ENCODE data around the gene PBX2. TPM values are rescaled to one million over a fixed set of nuclear protein-coding genes. Genes with fewer than 3 reads are reported as not detected.

Gene PBX2
- total RNA-seq, 1 experiment from 2014 or later, result 176 TPM

DNA sequence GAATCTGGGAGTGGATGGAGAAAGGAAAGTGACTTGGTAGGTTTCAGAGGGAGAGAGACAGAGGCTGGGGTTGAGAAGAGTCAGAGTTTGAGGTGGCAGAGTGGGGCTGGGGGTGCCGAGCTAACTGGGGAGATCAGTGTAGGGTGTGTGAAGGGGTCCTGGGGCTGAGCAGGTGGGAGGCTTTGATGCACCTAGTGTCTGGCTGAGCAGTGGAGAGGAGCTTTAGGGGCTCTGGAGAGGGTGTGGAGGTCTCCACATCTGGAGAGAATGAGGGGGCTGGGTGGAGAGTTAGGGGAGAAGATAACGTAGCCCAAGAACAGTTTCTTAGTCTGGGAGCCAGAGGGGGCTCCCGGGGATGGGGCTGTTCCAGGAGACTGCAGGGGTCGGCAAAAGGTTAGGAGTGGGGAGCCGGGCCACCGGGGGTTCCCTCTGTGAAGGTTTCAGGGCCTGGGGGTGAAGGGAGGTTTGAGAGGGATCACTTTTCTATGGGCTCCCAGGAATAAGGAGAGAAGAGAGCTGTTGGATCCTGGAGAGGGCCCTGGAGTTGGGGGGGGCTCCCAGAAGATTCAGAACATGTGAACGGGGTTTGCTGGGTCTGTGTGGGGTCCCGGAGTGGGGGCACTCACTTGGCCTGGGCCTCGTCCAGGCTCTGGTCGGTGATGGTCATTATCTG lies 797 bp downstream of the PBX2 start:
- H3K9ac ChIP-seq (ENCODE audit: extremely low read depth, insufficient read length, low read length), result peak overlapping the region; percentile 56
- no peak for TF ChIP-seq CTCF (conservative IDR thresholded peaks at IDR 0.05)
- no peak overlapping the region for H3K4ac ChIP-seq (ENCODE audit: low read depth, low read length)
- no peak overlapping the region for H3K23ac ChIP-seq (ENCODE audit: insufficient read length, low read depth, low read length)
- H4K20me1 ChIP-seq (ENCODE audit: control insufficient read depth, insufficient read depth, insufficient read length), result no peaks in the 10 kb centered on the region
- H2BK20ac ChIP-seq (ENCODE audit: low read depth, low read length, poor library complexity, severe bottlenecking), result no peak overlapping the region
- peaks cover 12 to 36% (median 34%) of the 10 kb centered on the region in 3 experiments; a peak in 6 of 7 replicates for H3K36me3 Mint-ChIP-seq (ENCODE audit: insufficient read depth in 1 of 3, low read depth in 3 of 3)
- H3K79me2 ChIP-seq (ENCODE audit: insufficient read depth, low read length), result no peaks in the 10 kb centered on the region
- H3K27me3 Mint-ChIP-seq (ENCODE audit: low read depth), result no peaks in the 10 kb centered on the region
- no peak overlapping the region for H2AK5ac ChIP-seq (ENCODE audit: insufficient read length, low read length)
- H3T11ph ChIP-seq (ENCODE audit: low read length), result no peak overlapping the region
- peak overlapping the region; percentile 76 to 90 for H3K4me3 Mint-ChIP-seq
- no peaks in the 10 kb centered on the region for H3K9me3 ChIP-seq (ENCODE audit: control insufficient read depth, low read depth, low read length)
- H3K14ac ChIP-seq (ENCODE audit: insufficient read depth, low read length), result no peak overlapping the region; the same call in 1 of the 2 replicates
- H4K8ac ChIP-seq (replicated peaks; ENCODE audit: insufficient read length, low read depth, low read length), result no peak overlapping the region
- peaks cover 7% of the 10 kb centered on the region for H3K4me1 ChIP-seq (ENCODE audit: insufficient read depth, low read length)
- H2BK120ac ChIP-seq (ENCODE audit: low read depth, low read length, poor library complexity, severe bottlenecking), result no peak overlapping the region
- DNase-seq, result peak; percentile 24
- H3K23me2 ChIP-seq (ENCODE audit: insufficient read length, low read depth, low read length, poor library complexity, severe bottlenecking), result peaks cover 7% of the 10 kb centered on the region
- H2BK15ac ChIP-seq (ENCODE audit: low read depth, low read length), result no peak overlapping the region
- H3K4me2 ChIP-seq (ENCODE audit: insufficient read depth, insufficient read length, low read length), result peak overlapping the region; percentile 72
- H3K18ac ChIP-seq (ENCODE audit: insufficient read length, low read depth, low read length), result no peak overlapping the region
- H3K27ac Mint-ChIP-seq, result peak overlapping the region; percentile 94 to 98 (median 97)
- H4K91ac ChIP-seq (ENCODE audit: insufficient read length, low read depth, low read length), result no peak overlapping the region
- no peak overlapping the region for H2BK5ac ChIP-seq (ENCODE audit: insufficient read length, low read length)
- H4K5ac ChIP-seq (ENCODE audit: insufficient read length, low read depth, low read length), result no peak overlapping the region
- no peak overlapping the region for H2BK12ac ChIP-seq (ENCODE audit: insufficient read length, low read depth, low read length)
- no peak overlapping the region for H2AFZ ChIP-seq (ENCODE audit: low read length)
- no peaks in the 10 kb centered on the region for H3K79me1 ChIP-seq (ENCODE audit: insufficient read depth, low read depth, low read length, poor library complexity, severe bottlenecking)
- H3K4me1 Mint-ChIP-seq, result peaks cover 46 to 58% of the 10 kb centered on the region in 2 experiments
- no CpG with 5 or more reads among the region's 10 CpGs for WGBS (ENCODE audit: extremely low coverage, insufficient read length, low lambda C conversion rate)
- H3K9me3 Mint-ChIP-seq, result no peaks in the 10 kb centered on the region; a peak in 1 of 5 replicates
- H3K27ac ChIP-seq (ENCODE audit: insufficient read length, low read depth, low read length), result no peak overlapping the region
- no peaks in the 10 kb centered on the region for H3K27me3 ChIP-seq (ENCODE audit: insufficient read depth, low read length)
- H3K56ac ChIP-seq (ENCODE audit: insufficient read length, low read depth, low read length), result no peak overlapping the region
